K562 (cell line): ENCODE results near the gene DOCK1. TPM values are rescaled to one million over a fixed set of nuclear protein-coding genes. Genes with fewer than 3 reads are reported as not detected.

Experiments used
- ATAC-seq: fragments of 200-7000 bp; cut with Tn5 transposase; 3 replicates; pipeline ENCODE4 v1.9.1; 2020; ENCODE audit warnings: moderate library complexity
- BruUV-seq: library from RNA; stranded (reverse); fragments of 400-500 nt; replicated peaks from 2 replicates; lab custom pipeline; 2021; lab: Mats Ljungman, UMichigan
- CTCF ChIA-PET: fragments of 300-600 bp; formaldehyde crosslinking; extraction: SDS; loops from one replicate; lab custom pipeline; 2021; ENCODE audit warnings: low intra/inter-chr PET ratio; lab: Yijun Ruan, JAX
- POLR2A ChIA-PET: fragments of 300-600, 350-650 bp; sonication (Branson Sonifier 250); formaldehyde crosslinking; extraction: SDS; loops from one replicate; lab custom pipeline; 2021; ENCODE audit warnings: antibody characterized with exemption, inconsistent platforms; lab: Yijun Ruan, JAX
- DNase-seq, 4 experiments: peaks; one replicate each; pipeline versions ENCODE4 v3.0.0 to v3.0.0-alpha.2; 2011 to 2018; ENCODE audit warnings: low spot score in 3 of 4, mixed read lengths in 3 of 4; ENCODE audit errors: extremely low read depth in 1 of 4
- FAIRE-seq: peaks from 2 replicates; lab custom pipeline; 2011; peaks lifted over from hg19 to GRCh38; lab: Jason Lieb, UNC
- H2AFZ ChIP-seq: 2 replicates; pipeline ENCODE4 v1.6.0; 2011; ENCODE audit warnings: low read depth, low read length, control low read depth, inconsistent platforms
- H3K27ac ChIP-seq: fragments of 200-600 bp; 3 replicates; pipeline ENCODE4 v1.8.0; 2011; ENCODE audit warnings: low read depth, mild to moderate bottlenecking, control low read depth, inconsistent platforms, low read length, moderate library complexity, mixed read lengths; ENCODE audit errors: extremely low read depth
- H3K27me3 ChIP-seq, 2 experiments: fragments of 300-600 bp in 1 of 2; 2 replicates in 1 of 2; 3 replicates in 1 of 2; pipeline versions ENCODE4 v1.6.0 to v1.8.0; 2011; ENCODE audit warnings: inconsistent platforms in 2 of 2, low read length in 2 of 2, mild to moderate bottlenecking in 1 of 2, mixed read lengths in 1 of 2, moderate library complexity in 1 of 2; ENCODE audit not compliant: control insufficient read depth in 2 of 2, insufficient read depth in 2 of 2
- H3K36me3 ChIP-seq: fragments of 300-600 bp; 3 replicates; pipeline ENCODE4 v1.8.0; 2011; ENCODE audit warnings: mild to moderate bottlenecking, low read length, inconsistent platforms; ENCODE audit not compliant: control insufficient read depth, insufficient read depth
- H3K4me1 ChIP-seq, 2 experiments: fragments of 200-600 bp in 1 of 2; replicated peaks in 1 of 2; 2 replicates in 1 of 2; 3 replicates in 1 of 2; pipeline versions ENCODE4 v1.5.1 to v1.8.0; 2011; ENCODE audit warnings: inconsistent platforms in 2 of 2, low read length in 2 of 2, mild to moderate bottlenecking in 1 of 2, mixed read lengths in 1 of 2, moderate library complexity in 1 of 2; ENCODE audit not compliant: control insufficient read depth in 2 of 2, insufficient read depth in 2 of 2
- H3K4me2 ChIP-seq: 2 replicates; pipeline ENCODE4 v1.6.1; 2011; ENCODE audit warnings: low read length, control low read depth, inconsistent platforms, mixed read lengths; ENCODE audit not compliant: insufficient read depth
- H3K4me3 ChIP-seq: fragments of 200-600 bp; sonication (generic), shearing (Covaris generic); 2 replicates; pipeline ENCODE4 v1.5.1; 2016; ENCODE audit warnings: control low read depth, inconsistent platforms
- H3K79me2 ChIP-seq: fragments of 200-600 bp; 3 replicates; pipeline ENCODE4 v1.8.0; 2011; ENCODE audit warnings: low read length, inconsistent platforms; ENCODE audit not compliant: control insufficient read depth, insufficient read depth
- H3K9ac ChIP-seq, 2 experiments: 2 replicates each; pipeline versions ENCODE4 v1.6.0 to v1.6.1; 2011; ENCODE audit warnings: low read depth in 2 of 2, low read length in 2 of 2, control low read depth in 1 of 2, inconsistent platforms in 1 of 2, mild to moderate bottlenecking in 1 of 2, mixed read lengths in 1 of 2; ENCODE audit not compliant: insufficient read depth in 1 of 2
- H3K9me1 ChIP-seq: one replicate; pipeline ENCODE4 v1.6.0; 2011; ENCODE audit warnings: inconsistent platforms, mild to moderate bottlenecking, low read length, moderate library complexity; ENCODE audit not compliant: control insufficient read depth, insufficient read depth
- H3K9me3 ChIP-seq: replicated peaks from 2 replicates; pipeline ENCODE4 v1.5.1; 2011; ENCODE audit warnings: low read depth, low read length, inconsistent platforms; ENCODE audit not compliant: control insufficient read depth, insufficient read depth
- H4K20me1 ChIP-seq: replicated peaks from 2 replicates; pipeline ENCODE4 v1.6.1; 2011; ENCODE audit warnings: low read length, inconsistent platforms, mixed read lengths; ENCODE audit not compliant: control insufficient read depth, insufficient read depth
- CBX1 ChIP-seq: sonication (generic); IDR thresholded peaks from 2 replicates; pipeline ENCODE4 v1.6.1; 2016; ENCODE audit warnings: antibody characterized with exemption, low read depth, mild to moderate bottlenecking
- CEBPG ChIP-seq, 3 experiments: fragments of 200-800 bp in 1 of 3; sonication (Bioruptor generic) in 1 of 3; sonication (generic) in 1 of 3; formaldehyde crosslinking in 1 of 3; IDR thresholded peaks in 2 of 3; conservative IDR thresholded peaks in 1 of 3; 2 replicates each; pipeline versions ENCODE4 v1.6.1 to v1.8.0; 2016 to 2022; ENCODE audit warnings: missing compliant biosample characterization in 2 of 3, missing genetic modification characterization in 2 of 3, mild to moderate bottlenecking in 1 of 3, missing genetic modification reagents in 1 of 3
- ETV5 ChIP-seq: sonication (generic); formaldehyde crosslinking; IDR thresholded peaks from 2 replicates; pipeline ENCODE4 v1.4.0; 2020; ENCODE audit warnings: low read depth, mild to moderate bottlenecking, missing genetic modification reagents
- HLTF ChIP-seq: fragments of 450-650 bp; IDR thresholded peaks from 2 replicates; pipeline ENCODE4 v1.6.1; 2016
- MAZ ChIP-seq, 2 experiments: fragments of 450-650 bp in 1 of 2; sonication (generic) in 1 of 2; formaldehyde crosslinking; IDR thresholded peaks in 1 of 2; conservative IDR thresholded peaks in 1 of 2; 2 replicates each; pipeline versions ENCODE4 v1.4.0 to v1.5.0; 2020; ENCODE audit warnings: mild to moderate bottlenecking in 1 of 2, missing genetic modification reagents in 1 of 2
- NCOR1 ChIP-seq: fragments of 450-650 bp; IDR thresholded peaks from 2 replicates; pipeline ENCODE4 v1.6.1; 2016; ENCODE audit warnings: mild to moderate bottlenecking, moderate library complexity
- RB1 ChIP-seq: fragments of 450-650 bp; IDR thresholded peaks from 2 replicates; pipeline ENCODE4 v1.6.1; 2017; ENCODE audit warnings: low read depth, mild to moderate bottlenecking
- RBM17 ChIP-seq: fragments of 200-400 bp; formaldehyde crosslinking; IDR thresholded peaks from 2 replicates; pipeline ENCODE4 v1.6.1; 2017; ENCODE audit warnings: low read depth, mild to moderate bottlenecking, low read length, borderline replicate concordance
- SMAD2 ChIP-seq: fragments of 150-350 bp; IDR thresholded peaks from 2 replicates; pipeline ENCODE4 v1.6.1; 2014; ENCODE audit warnings: low read depth, mild to moderate bottlenecking, low read length
- SMARCE1 ChIP-seq: fragments of 450-650 bp; IDR thresholded peaks from 2 replicates; pipeline ENCODE4 v1.7.1; 2016; ENCODE audit warnings: mild to moderate bottlenecking
- TAF9B ChIP-seq: fragments of 450-650 bp; IDR thresholded peaks from 2 replicates; pipeline ENCODE4 v1.6.1; 2018; ENCODE audit warnings: mild to moderate bottlenecking; ENCODE audit not compliant: partially characterized antibody
- TBP ChIP-seq: optimal IDR thresholded peaks from 2 replicates; pipeline ENCODE3; 2011; ENCODE audit warnings: low read depth, low read length, improper control_type of control experiment
- TSC22D4 ChIP-seq: fragments of 450-650 bp; IDR thresholded peaks from 2 replicates; pipeline ENCODE4 v1.6.1; 2016; ENCODE audit warnings: missing genetic modification characterization, missing biosample characterization, control low read depth
- ZNF232 ChIP-seq: sonication (generic); formaldehyde crosslinking; IDR thresholded peaks from 2 replicates; pipeline ENCODE4 v1.8.0; 2022; ENCODE audit warnings: mild to moderate bottlenecking, missing genetic modification reagents
- ZNF586 ChIP-seq: fragments of 450-650 bp; formaldehyde crosslinking; conservative IDR thresholded peaks from 2 replicates; pipeline ENCODE4 v1.4.0; 2020; ENCODE audit warnings: mild to moderate bottlenecking, moderate library complexity
- WGBS: fragments of 100-300 bp; shearing (Covaris generic); methylation state at CpG from one replicate; pipeline ENCODE4 v1.1.6; 2016; ENCODE audit warnings: low coverage, mixed read lengths; ENCODE audit not compliant: insufficient coverage; ENCODE audit errors: missing lambda C conversion rate; 5-methylcytosine and 5-hydroxymethylcytosine counted together
- in situ Hi-C: fragments of 300-500 bp; cut with MboI; formaldehyde crosslinking; loops from 4 replicates; pipeline ENCODE4 v1.15.0; 2018; ENCODE audit warnings: inconsistent platforms, mixed read lengths
- intact Hi-C: fragments of 100-400 bp; cut with micrococcal nuclease; formaldehyde crosslinking; loops from 2 replicates; pipeline ENCODE4 v1.14.2; 2022
- polyA plus RNA-seq, 8 experiments: library from polyadenylated mRNA; depleted of rRNA in 4 of 8; stranded (reverse) in 5 of 8; unstranded in 3 of 8; fragments of >200 nt; fragmentation: Nextera tagmentation in 2 of 8; fragmentation: Illumina TruSeq in 1 of 8; extraction: Ambion mirVana in 2 of 8; extraction: Trizol in 1 of 8; gene quantifications; 2 replicates each; pipeline versions ENCODE4 v1.2.1 to v1.2.3, GENCODE V29; 2011 to 2014; ENCODE audit warnings: inconsistent platforms in 1 of 8, missing spikeins in 1 of 8
- total RNA-seq, 7 experiments: library from RNA; depleted of rRNA in 6 of 7; stranded (reverse); fragments of >200 nt in 6 of 7; fragmentation: Illumina TruSeq in 2 of 7; extraction: Trizol in 2 of 7; gene quantifications; 2 replicates each; pipeline versions ENCODE4 v1.2.1 to v1.2.3, GENCODE V29; 2011 to 2021; ENCODE audit warnings: low replicate concordance in 1 of 7
- TF ChIP-seq, protein P1 (sequence below): fragments of 450-650 bp; IDR thresholded peaks from 2 replicates; pipeline ENCODE4 v1.6.1; 2017; ENCODE audit warnings: antibody characterized with exemption
- TF ChIP-seq, protein P2 (sequence below): fragments of 450-650 bp; IDR thresholded peaks from 2 replicates; pipeline ENCODE4 v1.6.1; 2016; ENCODE audit warnings: borderline replicate concordance
- TF ChIP-seq, protein P3 (sequence below): IDR thresholded peaks from 2 replicates; pipeline ENCODE4 v1.6.1; 2011; ENCODE audit not compliant: insufficient read length; ENCODE audit errors: extremely low read depth
- TF ChIP-seq, protein P4 (sequence below): sonication (generic); formaldehyde crosslinking; IDR thresholded peaks from 2 replicates; pipeline ENCODE4 v1.9.0; 2022; ENCODE audit warnings: mild to moderate bottlenecking, missing genetic modification reagents

Gene DOCK1
- total and polyA plus RNA-seq, 9 of the 15 experiments (the other 6 are each of a cell fraction or from before 2014, with no cell fraction given): 0.31 TPM; not detected in 8

DNA sequence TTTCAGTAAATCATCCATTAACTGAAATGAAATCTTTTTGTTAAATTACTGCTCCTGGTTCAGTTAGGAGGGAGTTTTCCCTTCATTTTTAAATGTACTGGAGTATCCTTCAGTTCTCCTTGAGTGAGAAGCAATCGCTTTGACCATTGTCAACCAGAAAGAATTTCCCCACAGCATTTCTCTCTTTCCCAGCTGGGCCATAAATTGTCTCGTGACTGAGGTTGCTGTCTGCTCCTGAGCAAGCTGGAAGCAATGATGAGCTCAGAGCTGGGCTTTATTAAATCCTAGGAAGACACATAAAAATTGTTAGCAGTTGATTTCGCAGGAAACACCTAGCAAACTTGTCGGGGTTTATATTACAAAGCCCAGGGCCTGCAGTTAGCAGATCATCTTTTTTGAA is 393.2 kb downstream of the DOCK1 start:
- in situ Hi-C loops (no loop called here), intact Hi-C loops (no loop called here)
- ATAC-seq: no peak
- TF ChIP-seq CEBPG (CRISPR knock-in tag; IDR thresholded peaks at IDR 0.05) (no peak), CEBPG (tag; conservative IDR thresholded peaks at IDR 0.05 in 1 of 2, IDR thresholded peaks at IDR 0.05 in 1 of 2) (no peak), RB1 (no peak), TSC22D4 (tag) (no peak), RBM17 (no peak), SMAD2 (no peak), CBX1 (no peak), ETV5 (CRISPR knock-in tag) (no peak), TAF9B (no peak), MAZ (CRISPR knock-in tag; conservative IDR thresholded peaks at IDR 0.05 in 1 of 2, IDR thresholded peaks at IDR 0.05 in 1 of 2) (no peak), TBP (no peak), HLTF (no peak), NCOR1 (no peak), ZNF232 (CRISPR knock-in tag) (no peak), SMARCE1 (no peak), ZNF586 (CRISPR knock-in tag) (no peak)
- TF ChIP-seq, protein P1, sequence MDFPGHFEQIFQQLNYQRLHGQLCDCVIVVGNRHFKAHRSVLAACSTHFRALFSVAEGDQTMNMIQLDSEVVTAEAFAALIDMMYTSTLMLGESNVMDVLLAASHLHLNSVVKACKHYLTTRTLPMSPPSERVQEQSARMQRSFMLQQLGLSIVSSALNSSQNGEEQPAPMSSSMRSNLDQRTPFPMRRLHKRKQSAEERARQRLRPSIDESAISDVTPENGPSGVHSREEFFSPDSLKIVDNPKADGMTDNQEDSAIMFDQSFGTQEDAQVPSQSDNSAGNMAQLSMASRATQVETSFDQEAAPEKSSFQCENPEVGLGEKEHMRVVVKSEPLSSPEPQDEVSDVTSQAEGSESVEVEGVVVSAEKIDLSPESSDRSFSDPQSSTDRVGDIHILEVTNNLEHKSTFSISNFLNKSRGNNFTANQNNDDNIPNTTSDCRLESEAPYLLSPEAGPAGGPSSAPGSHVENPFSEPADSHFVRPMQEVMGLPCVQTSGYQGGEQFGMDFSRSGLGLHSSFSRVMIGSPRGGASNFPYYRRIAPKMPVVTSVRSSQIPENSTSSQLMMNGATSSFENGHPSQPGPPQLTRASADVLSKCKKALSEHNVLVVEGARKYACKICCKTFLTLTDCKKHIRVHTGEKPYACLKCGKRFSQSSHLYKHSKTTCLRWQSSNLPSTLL: no peak
- TF ChIP-seq, protein P2, sequence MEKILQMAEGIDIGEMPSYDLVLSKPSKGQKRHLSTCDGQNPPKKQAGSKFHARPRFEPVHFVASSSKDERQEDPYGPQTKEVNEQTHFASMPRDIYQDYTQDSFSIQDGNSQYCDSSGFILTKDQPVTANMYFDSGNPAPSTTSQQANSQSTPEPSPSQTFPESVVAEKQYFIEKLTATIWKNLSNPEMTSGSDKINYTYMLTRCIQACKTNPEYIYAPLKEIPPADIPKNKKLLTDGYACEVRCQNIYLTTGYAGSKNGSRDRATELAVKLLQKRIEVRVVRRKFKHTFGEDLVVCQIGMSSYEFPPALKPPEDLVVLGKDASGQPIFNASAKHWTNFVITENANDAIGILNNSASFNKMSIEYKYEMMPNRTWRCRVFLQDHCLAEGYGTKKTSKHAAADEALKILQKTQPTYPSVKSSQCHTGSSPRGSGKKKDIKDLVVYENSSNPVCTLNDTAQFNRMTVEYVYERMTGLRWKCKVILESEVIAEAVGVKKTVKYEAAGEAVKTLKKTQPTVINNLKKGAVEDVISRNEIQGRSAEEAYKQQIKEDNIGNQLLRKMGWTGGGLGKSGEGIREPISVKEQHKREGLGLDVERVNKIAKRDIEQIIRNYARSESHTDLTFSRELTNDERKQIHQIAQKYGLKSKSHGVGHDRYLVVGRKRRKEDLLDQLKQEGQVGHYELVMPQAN: no peak
- TF ChIP-seq, protein P3, sequence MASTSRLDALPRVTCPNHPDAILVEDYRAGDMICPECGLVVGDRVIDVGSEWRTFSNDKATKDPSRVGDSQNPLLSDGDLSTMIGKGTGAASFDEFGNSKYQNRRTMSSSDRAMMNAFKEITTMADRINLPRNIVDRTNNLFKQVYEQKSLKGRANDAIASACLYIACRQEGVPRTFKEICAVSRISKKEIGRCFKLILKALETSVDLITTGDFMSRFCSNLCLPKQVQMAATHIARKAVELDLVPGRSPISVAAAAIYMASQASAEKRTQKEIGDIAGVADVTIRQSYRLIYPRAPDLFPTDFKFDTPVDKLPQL: no peak
- TF ChIP-seq, protein P4, sequence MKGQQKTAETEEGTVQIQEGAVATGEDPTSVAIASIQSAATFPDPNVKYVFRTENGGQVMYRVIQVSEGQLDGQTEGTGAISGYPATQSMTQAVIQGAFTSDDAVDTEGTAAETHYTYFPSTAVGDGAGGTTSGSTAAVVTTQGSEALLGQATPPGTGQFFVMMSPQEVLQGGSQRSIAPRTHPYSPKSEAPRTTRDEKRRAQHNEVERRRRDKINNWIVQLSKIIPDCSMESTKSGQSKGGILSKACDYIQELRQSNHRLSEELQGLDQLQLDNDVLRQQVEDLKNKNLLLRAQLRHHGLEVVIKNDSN: no peak

More for the DNA sequence above, 393.2 kb downstream of the DOCK1 start:
- H2AFZ ChIP-seq: no peak overlapping the region
- POLR2A ChIA-PET: no interaction called here
- H3K9me3 ChIP-seq: no peaks in the 10 kb centered on the region
- H4K20me1 ChIP-seq: no peaks in the 10 kb centered on the region
- H3K27ac ChIP-seq: no peak overlapping the region
- DNase-seq: no peak
- H3K9ac ChIP-seq: no peak overlapping the region
- H3K4me1 ChIP-seq: no peaks in the 10 kb centered on the region
- no peaks in the 10 kb centered on the region for H3K9me1 ChIP-seq
- no peak for FAIRE-seq
- no peaks in the 10 kb centered on the region for H3K27me3 ChIP-seq
- H3K79me2 ChIP-seq: no peaks in the 10 kb centered on the region
- H3K4me3 ChIP-seq: no peak overlapping the region
- no peak overlapping the region for H3K4me2 ChIP-seq
- H3K36me3 ChIP-seq: no peaks in the 10 kb centered on the region
- 0% methylated on average over 4 of the region's 4 CpGs for WGBS
- no TSS peak for BruUV-seq
- CTCF ChIA-PET: no interaction called here
